ENCODE data around the gene CITED4.

The CITED4 gene, protein sequence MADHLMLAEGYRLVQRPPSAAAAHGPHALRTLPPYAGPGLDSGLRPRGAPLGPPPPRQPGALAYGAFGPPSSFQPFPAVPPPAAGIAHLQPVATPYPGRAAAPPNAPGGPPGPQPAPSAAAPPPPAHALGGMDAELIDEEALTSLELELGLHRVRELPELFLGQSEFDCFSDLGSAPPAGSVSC

DNA sequence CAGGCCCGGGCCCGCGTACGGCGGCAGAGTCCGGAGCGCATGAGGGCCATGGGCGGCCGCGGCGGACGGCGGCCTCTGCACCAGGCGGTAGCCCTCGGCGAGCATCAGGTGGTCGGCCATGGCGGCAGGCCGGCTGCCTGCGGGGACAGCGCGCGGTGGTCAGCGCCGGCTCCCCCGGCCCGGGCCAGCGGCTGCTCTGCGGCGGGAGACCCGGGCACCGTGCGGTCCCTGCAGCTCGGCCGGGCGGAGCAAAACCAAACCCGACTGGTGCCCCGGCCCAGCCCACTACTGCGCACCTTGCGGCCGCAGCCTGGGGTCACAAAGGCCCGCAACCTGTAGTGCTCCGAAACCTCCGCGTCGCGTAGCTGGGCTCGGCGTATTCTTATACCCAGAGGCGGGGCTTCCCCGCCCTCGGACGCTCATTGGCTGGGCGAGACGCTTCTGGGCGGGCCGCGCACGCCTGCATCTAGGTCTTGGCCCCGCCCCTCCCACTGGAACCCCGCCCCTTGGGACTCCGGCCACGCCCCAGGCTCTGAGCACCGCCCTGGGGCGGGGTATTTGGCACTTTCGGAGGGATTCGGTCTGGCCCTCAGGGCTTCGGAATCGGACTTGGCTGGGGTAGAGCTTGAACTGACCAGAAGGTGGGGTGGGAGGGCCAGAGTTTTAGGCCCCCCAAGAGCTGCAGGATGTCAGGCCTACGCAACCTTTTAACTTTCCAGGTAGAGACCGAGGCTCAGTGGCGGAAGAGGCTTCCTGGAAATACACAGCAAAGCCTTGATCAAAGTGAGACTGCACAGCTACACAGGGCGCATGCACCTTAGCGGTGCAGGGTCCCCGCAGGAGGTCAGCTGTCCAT, at the start of gene CITED4:
Gene CITED4, minus strand, starts transcription at position 356 of the 856 bp plus-strand sequence. Its CDS starts 236 bp downstream, at position 120.
- Mint-ChIP-seq H3K9me3 (no peaks in the 10 kb centered on the region), H3K36me3 (ENCODE audit: low read depth) (no peaks in the 10 kb centered on the region), H3K27ac (peak within 1 kb of the TSS; percentile 97), H3K4me3 (peak within 1 kb of the TSS; percentile 85), H3K27me3 (peaks cover 10% of the 10 kb centered on the region), H3K4me1 (ENCODE audit: low read depth) (peaks cover 12% of the 10 kb centered on the region)
- DNase-seq = peak; percentile 97

DNA sequence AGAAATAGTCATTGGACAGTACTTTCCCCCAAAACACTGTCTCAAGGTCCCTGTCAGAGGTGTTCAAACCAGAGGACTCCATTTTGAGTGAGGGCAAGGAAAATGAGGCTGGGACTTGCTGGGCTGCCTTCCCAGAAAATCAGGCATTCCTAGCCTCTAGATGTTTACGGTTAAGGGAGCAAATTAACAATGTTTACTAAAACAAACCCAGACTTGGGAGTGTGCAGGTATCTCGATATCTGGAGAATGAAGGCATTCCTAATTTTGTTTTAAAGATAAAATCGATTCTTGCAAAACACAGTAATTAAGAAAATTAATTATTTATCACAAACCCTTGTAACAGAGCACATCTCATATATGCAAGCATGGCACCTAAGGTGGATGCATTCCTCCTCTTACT, 48.9 kb upstream of the CITED4 start:
- Mint-ChIP-seq H3K27ac (no peak overlapping the region), H3K36me3 (ENCODE audit: low read depth) (no peaks in the 10 kb centered on the region), H3K27me3 (no peaks in the 10 kb centered on the region), H3K4me3 (no peak overlapping the region), H3K4me1 (ENCODE audit: low read depth) (no peaks in the 10 kb centered on the region), H3K9me3 (no peaks in the 10 kb centered on the region)
- no peak for DNase-seq

DNA sequence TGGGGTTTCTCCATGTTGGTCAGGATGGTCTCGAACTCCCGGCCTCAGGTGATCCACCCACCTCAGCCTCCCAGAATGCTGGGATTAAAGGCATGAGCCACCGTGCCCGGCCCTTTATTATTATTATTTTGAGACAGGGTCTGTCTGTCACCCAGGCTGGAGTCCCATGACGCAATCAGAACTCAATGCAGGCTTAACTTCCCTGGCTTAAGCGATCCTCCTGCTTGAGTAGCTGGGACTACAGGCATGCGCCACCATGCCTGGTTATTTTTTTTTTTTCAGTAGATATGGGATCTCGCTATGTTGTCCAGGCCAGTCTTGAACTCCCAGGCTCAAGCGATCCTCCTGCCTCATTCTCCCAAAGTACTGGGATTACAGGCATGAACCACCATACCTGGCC, 47.1 kb upstream of the CITED4 start:
- Mint-ChIP-seq H3K4me1 (ENCODE audit: low read depth) (no peaks in the 10 kb centered on the region), H3K9me3 (no peaks in the 10 kb centered on the region), H3K27ac (no peak overlapping the region)

DNA sequence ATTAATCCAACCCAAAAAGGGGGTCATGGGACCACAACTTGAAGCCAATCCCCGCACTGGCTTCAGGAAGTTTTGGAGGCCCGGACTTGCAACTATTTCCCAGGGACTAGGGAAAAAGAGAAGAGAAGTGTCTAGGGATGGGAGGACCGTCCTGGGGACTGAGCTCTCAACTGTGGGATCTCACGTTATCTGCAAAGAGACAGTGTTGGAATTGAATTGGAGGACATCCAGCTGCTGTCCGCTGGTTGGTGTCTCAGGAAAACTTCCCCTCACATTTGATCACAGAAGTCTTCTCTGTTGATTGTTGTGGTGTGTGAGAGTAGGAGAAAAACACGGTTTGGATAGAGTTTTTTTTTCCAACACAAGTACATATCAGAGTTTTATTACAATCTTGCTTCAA, 46.2 kb upstream of the CITED4 start:
- no peak for DNase-seq
- Mint-ChIP-seq H3K27ac (no peak overlapping the region), H3K4me3 (no peak overlapping the region), H3K4me1 (ENCODE audit: low read depth) (no peaks in the 10 kb centered on the region), H3K9me3 (no peaks in the 10 kb centered on the region), H3K36me3 (ENCODE audit: low read depth) (no peaks in the 10 kb centered on the region), H3K27me3 (peaks cover 5% of the 10 kb centered on the region)

More for the DNA sequence above, 47.1 kb upstream of the CITED4 start:
- H3K4me3 Mint-ChIP-seq = no peak overlapping the region
- no peaks in the 10 kb centered on the region for H3K36me3 Mint-ChIP-seq (ENCODE audit: low read depth)
- no peak for DNase-seq
- peaks cover 5% of the 10 kb centered on the region for H3K27me3 Mint-ChIP-seq

DNA sequence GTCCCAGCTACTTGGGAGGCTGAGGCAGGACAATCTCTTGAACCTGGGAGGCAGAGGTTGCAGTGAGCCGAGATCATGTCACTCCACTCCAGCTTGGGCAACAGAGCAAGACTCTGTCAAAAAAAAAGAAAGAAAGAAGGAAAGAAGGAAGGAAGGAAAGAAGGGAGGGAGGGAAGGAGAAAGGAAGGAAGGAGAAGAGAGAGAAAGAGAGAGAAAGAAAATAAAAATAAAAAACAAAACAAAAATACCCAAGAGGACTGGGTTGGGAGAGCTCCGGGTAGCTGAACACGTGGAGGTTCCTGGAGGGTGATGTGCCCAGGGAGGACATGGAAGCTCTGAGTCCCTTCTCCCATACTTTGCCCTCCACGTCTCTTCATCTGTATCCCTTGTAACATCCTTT, 45.7 kb upstream of the CITED4 start:
- H3K27me3 Mint-ChIP-seq = peaks cover 5% of the 10 kb centered on the region
- H3K9me3 Mint-ChIP-seq = no peaks in the 10 kb centered on the region
- no peaks in the 10 kb centered on the region for H3K36me3 Mint-ChIP-seq (ENCODE audit: low read depth)
- DNase-seq = no peak
- H3K4me3 Mint-ChIP-seq = no peak overlapping the region
- no peak overlapping the region for H3K27ac Mint-ChIP-seq
- no peaks in the 10 kb centered on the region for H3K4me1 Mint-ChIP-seq (ENCODE audit: low read depth)

DNA sequence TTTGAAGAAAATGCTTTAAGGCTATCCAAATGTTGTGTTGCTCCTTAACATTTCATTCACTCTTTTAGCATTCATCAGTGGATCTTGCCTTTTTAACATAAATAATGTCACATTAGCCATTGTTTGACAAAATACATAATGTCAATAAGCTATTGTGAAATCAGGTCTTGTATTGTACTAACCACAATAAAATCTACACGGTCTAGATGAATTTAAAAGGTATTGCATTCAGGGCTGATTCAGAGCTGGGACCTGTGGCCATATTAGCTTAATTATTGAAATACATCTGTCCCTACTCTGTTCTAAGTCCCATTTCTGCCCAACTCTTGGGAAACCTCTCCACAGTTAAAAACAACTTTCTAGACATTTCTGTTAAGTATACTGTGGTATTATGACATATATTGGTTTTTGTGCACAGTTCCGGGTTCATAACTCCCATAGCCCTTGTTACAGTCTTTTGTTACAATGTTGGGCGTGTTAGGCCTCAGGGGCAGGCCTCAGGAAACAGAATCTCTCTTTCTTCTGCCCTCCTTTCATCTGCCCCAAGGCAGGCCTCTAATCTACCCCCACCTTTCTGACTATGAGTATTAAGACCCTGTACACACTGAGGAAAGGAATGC, 44.7 kb upstream of the CITED4 start:
- Mint-ChIP-seq H3K36me3 (ENCODE audit: low read depth) (no peaks in the 10 kb centered on the region), H3K27ac (no peak overlapping the region), H3K9me3 (no peaks in the 10 kb centered on the region), H3K4me1 (ENCODE audit: low read depth) (no peaks in the 10 kb centered on the region), H3K27me3 (peaks cover 5% of the 10 kb centered on the region), H3K4me3 (no peak overlapping the region)
- DNase-seq = no peak

DNA sequence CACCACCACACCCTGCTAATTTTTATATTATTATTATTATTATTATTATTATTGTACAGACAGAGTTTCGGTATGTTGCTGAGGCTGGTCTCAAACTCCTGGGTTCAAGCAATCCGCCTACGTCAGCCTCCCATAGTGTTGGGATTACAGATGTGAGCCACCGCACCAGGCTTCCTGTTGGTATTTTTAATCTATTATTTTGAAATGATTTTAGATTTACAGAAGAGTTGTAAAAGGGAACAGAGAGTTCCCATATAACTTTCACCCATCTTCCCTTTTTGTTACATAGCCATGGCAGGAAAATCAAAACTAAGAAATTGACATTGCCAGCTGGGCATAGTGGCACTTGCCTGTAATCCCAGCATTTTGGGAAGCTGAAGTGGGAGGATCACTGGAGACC, 42.9 kb upstream of the CITED4 start:
- Mint-ChIP-seq H3K4me1 (ENCODE audit: low read depth) (no peaks in the 10 kb centered on the region), H3K9me3 (no peaks in the 10 kb centered on the region), H3K4me3 (no peak overlapping the region), H3K27ac (no peak overlapping the region), H3K36me3 (ENCODE audit: low read depth) (no peaks in the 10 kb centered on the region), H3K27me3 (peaks cover 5% of the 10 kb centered on the region)
- DNase-seq = no peak

DNA sequence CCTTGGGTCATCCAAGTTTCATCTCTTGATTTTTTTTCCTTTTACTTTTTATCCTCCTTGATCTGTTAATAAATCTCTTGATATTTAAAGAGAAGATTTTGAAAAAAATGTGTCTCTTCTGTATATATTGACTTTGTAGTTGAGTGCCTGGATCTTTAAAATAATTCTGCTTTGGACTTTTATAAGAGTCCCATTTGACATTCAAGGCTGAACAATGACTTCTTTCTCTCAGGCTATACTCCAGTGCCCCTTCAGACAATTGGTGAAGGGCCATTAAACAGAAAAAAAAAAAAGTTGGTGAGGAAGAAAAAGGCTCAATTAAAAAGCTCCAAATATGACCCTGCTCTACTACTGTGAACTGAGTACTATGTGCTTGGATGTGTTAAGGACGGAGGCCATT, 40.9 kb upstream of the CITED4 start:
- H3K27me3 Mint-ChIP-seq = peaks cover 5% of the 10 kb centered on the region
- H3K27ac Mint-ChIP-seq = no peak overlapping the region
- H3K4me1 Mint-ChIP-seq (ENCODE audit: low read depth) = no peaks in the 10 kb centered on the region
- DNase-seq = no peak
- H3K36me3 Mint-ChIP-seq (ENCODE audit: low read depth) = no peaks in the 10 kb centered on the region
- H3K4me3 Mint-ChIP-seq = no peak overlapping the region
- no peaks in the 10 kb centered on the region for H3K9me3 Mint-ChIP-seq

DNA sequence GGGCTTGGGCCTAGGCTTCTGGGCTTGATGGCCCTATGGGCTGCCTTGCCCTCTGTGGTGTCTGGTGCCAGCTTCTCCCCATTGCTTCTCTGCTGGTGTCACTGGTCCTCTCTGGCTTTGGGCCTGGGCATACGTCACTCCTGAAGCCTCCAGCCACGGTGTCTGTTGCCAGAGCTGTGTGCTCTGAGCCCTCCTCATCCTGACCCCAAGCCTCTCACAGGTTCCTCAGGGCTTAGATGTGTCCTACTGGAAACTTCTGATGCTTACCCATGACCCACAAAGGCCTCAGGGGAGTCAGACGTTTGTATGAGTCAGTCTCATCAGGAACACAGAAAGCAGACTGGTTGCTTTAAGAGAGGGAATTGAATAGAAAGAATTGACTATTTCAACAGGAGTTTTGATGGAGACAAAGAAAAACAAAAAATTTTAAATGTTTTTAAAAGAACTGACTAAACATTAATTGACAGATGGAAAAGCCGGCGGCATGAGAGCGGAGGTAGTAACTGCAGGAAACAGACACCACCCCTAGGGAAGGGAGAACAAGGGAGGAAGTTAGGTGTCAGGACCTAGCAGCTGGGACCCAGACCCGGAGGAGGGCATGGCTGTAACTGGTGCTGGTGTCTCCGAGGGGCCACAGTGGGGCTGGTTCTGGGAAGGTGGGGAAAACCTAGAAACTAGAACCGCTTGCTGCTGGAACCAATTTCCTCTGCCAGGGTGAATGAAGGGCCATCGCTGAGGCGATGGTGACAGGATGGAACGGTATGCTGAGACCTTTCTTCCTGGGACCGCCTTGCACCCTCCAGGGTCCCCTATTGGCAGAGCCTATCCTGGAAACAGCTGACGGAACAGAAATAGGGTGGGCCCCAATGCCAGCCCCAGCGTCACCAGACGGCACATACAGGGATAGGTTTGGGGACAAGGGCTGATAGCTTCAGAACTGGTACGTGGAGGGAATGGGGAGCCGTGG, 40.0 kb upstream of the CITED4 start:
- no peaks in the 10 kb centered on the region for H3K4me1 Mint-ChIP-seq (ENCODE audit: low read depth)
- no peaks in the 10 kb centered on the region for H3K36me3 Mint-ChIP-seq (ENCODE audit: low read depth)
- no peak overlapping the region for H3K27ac Mint-ChIP-seq

DNA sequence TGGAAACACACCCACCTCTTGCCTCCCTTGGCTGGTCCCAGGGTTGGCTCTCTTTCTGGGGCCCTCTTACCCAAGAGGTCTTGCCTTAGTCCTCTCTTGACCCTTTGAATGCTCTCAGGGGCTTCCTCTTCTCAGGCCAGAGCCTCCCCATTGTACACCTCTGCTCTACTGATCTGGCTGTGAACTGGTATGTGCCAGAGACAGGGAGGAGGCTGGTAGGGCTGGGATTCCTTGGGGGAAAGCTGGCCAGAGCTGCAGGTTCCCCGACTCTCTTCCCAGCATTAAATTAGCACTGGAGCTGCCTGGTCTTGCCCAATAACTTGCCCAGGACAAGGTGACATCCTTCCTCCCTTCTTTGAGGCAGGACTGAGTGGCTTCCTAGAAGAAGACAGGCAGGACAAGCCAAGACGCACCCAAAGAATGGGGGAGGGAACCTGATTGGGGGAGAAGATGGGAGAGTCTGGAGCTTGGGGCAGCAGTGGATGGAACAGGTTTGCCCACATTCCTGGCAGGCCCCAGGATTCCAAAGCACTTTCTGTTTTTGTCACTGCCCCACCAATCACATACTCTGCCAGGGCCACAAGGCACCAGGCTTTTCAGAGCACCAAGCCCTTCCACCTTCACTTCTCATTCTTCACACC, 37.2 kb upstream of the CITED4 start:
- H3K27me3 Mint-ChIP-seq = no peaks in the 10 kb centered on the region
- H3K4me3 Mint-ChIP-seq = no peak overlapping the region
- H3K27ac Mint-ChIP-seq = no peak overlapping the region
- peaks cover 13% of the 10 kb centered on the region for H3K9me3 Mint-ChIP-seq
- no peaks in the 10 kb centered on the region for H3K36me3 Mint-ChIP-seq (ENCODE audit: low read depth)
- DNase-seq = no peak
- H3K4me1 Mint-ChIP-seq (ENCODE audit: low read depth) = peaks cover 3% of the 10 kb centered on the region

More for the DNA sequence above, 40.0 kb upstream of the CITED4 start:
- peaks cover 5% of the 10 kb centered on the region for H3K27me3 Mint-ChIP-seq
- DNase-seq = no peak
- H3K4me3 Mint-ChIP-seq = no peak overlapping the region
- no peaks in the 10 kb centered on the region for H3K9me3 Mint-ChIP-seq

DNA sequence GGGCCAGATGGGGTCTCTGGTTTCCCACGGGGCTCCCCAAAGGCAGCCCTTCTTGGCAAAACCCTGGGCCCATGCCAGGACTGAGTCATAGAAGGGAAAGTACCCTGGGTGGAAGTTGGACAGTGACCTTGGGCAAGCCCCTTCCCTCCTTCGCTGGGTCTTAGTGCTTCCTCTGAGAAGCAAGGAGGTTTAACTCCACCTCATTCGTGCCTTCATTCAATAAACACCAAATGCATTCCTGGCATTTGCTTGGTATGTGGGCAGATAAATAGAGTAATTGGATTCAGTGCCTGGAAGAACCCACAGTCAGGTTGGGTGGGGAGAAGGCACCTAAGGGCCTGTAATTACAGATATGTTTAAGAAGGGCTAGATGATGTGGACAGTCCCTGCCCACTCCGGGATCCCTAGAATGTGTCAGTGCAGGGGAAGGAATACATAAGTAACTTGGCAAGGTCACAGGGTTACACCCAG, 36.3 kb upstream of the CITED4 start:
- Mint-ChIP-seq H3K9me3 (peaks cover 22% of the 10 kb centered on the region), H3K4me1 (ENCODE audit: low read depth) (peaks cover 3% of the 10 kb centered on the region), H3K27ac (no peak overlapping the region), H3K27me3 (no peaks in the 10 kb centered on the region), H3K4me3 (no peak overlapping the region), H3K36me3 (ENCODE audit: low read depth) (no peaks in the 10 kb centered on the region)
- no peak for DNase-seq

DNA sequence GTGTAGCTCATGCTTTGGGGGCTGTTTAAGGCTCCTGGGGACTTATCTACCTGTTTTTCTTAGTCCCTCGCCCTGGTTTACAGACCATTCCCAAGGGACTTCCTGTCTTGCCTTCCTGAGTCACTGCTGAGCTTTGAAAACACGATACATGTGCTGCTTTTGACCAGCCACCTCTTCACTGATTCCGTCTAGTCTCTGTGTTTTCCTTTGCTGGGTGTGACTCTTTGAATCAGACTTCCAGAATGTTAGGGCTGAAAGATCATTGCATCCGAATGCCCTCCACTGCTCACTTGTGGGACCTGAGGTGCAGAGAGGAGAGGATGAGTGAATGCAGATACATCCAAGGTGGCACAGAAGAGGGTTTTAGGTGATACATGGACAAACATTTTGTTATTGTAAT, 35.4 kb upstream of the CITED4 start:
- Mint-ChIP-seq H3K27me3 (no peaks in the 10 kb centered on the region), H3K36me3 (ENCODE audit: low read depth) (no peaks in the 10 kb centered on the region), H3K4me1 (ENCODE audit: low read depth) (peaks cover 3% of the 10 kb centered on the region), H3K4me3 (no peak overlapping the region), H3K9me3 (peaks cover 28% of the 10 kb centered on the region), H3K27ac (no peak overlapping the region)
- no peak for DNase-seq

DNA sequence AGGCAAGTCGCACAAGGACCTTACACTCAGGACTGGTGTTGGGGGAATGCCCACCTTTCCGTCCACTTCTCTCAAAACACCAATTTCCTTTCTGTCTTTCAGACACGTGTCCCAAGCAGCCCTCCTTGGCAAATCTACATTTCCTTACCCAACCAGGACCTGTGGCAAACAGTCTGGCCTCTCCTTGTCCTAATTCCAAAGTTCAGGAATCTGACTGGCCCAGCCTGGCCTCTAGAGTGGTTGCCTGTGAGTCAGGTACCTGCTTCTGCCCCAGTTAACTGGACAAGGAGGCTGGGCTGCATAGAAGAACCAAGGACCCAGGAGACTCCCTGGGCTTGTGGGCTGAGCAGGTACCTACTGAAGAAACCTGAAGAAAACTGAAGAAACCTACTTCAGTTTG, 34.3 kb upstream of the CITED4 start:
- peaks cover 3% of the 10 kb centered on the region for H3K4me1 Mint-ChIP-seq (ENCODE audit: low read depth)
- H3K27ac Mint-ChIP-seq = no peak overlapping the region
- no peak for DNase-seq
- no peaks in the 10 kb centered on the region for H3K27me3 Mint-ChIP-seq
- peaks cover 28% of the 10 kb centered on the region for H3K9me3 Mint-ChIP-seq
- no peak overlapping the region for H3K4me3 Mint-ChIP-seq
- no peaks in the 10 kb centered on the region for H3K36me3 Mint-ChIP-seq (ENCODE audit: low read depth)

DNA sequence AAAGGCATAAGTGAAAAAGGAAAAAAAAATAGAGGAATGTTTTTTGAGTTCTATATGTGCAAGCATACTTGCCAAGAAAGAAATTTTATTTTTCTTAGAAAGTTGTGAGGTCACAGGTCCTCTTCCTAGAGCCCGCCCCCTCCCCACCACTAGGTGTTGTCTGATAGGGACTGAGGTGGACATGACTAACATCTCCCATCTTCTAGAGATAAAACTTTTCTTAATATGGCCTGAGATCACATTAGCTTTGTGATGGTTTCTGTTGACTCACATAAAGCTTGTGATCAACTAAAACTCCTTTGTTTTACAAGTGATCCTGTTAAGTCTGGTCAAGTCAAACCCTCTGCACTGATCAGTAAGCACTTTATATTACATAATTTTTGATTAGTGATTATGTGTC, 33.4 kb upstream of the CITED4 start:
- Mint-ChIP-seq H3K27me3 (no peaks in the 10 kb centered on the region), H3K27ac (no peak overlapping the region), H3K9me3 (peaks cover 28% of the 10 kb centered on the region), H3K4me3 (no peak overlapping the region), H3K36me3 (ENCODE audit: low read depth) (no peaks in the 10 kb centered on the region), H3K4me1 (ENCODE audit: low read depth) (peaks cover 3% of the 10 kb centered on the region)
- no peak for DNase-seq
